ENCODE results near the gene TCF4.
A peak's percentile ranks its signal among the peaks of the same experiment; 100 is the strongest.
"Not testable (repeated sequence)": the region's sequence is repeated elsewhere in the genome, so short reads cannot be mapped to it uniquely, and the experiment has no call there.

Gene TCF4

GRCh38 chr18:55473560-55473959 lies 114.4 kb downstream of the TCF4 start:
- Histone ChIP-seq H3K9me3 (ENCODE audit: control insufficient read depth, insufficient read depth, low read length) (no peaks in the 10 kb centered on the region), H3K27ac (ENCODE audit: low read depth, low read length) (peak overlapping the region; percentile 5), H3K4me3 (ENCODE audit: low read depth, low read length) (no peak overlapping the region), H3K9ac (ENCODE audit: low read depth, low read length) (no peak overlapping the region), H3K27me3 (ENCODE audit: control insufficient read depth, insufficient read depth, low read length) (no peaks in the 10 kb centered on the region), H3K4me1 (ENCODE audit: control insufficient read depth, insufficient read depth, low read length) (peaks cover 32% of the 10 kb centered on the region), H3K36me3 (ENCODE audit: control insufficient read depth, insufficient read depth, low read length) (no peaks in the 10 kb centered on the region)

- Histone ChIP-seq H3K27me3 (ENCODE audit: control insufficient read depth, insufficient read depth, low read length) (no peaks in the 10 kb centered on the region), H3K27ac (ENCODE audit: low read depth, low read length) (no peak overlapping the region), H3K4me3 (ENCODE audit: low read depth, low read length) (no peak overlapping the region), H3K9me3 (ENCODE audit: control insufficient read depth, insufficient read depth, low read length) (no peaks in the 10 kb centered on the region), H3K9ac (ENCODE audit: low read depth, low read length) (no peak overlapping the region), H3K36me3 (ENCODE audit: control insufficient read depth, insufficient read depth, low read length) (no peaks in the 10 kb centered on the region), H3K4me1 (ENCODE audit: control insufficient read depth, insufficient read depth, low read length) (peaks cover 31% of the 10 kb centered on the region)
Observed at GRCh38 chr18:55473058-55473457, 114.9 kb downstream of the TCF4 start.

- H3K27ac ChIP-seq (ENCODE audit: low read depth, low read length): no peak overlapping the region
- no peaks in the 10 kb centered on the region for H3K27me3 ChIP-seq (ENCODE audit: control insufficient read depth, insufficient read depth, low read length)
- H3K4me3 ChIP-seq (ENCODE audit: low read depth, low read length): no peak overlapping the region
- no peaks in the 10 kb centered on the region for H3K36me3 ChIP-seq (ENCODE audit: control insufficient read depth, insufficient read depth, low read length)
- H3K9ac ChIP-seq (ENCODE audit: low read depth, low read length): no peak overlapping the region
- peaks cover 52% of the 10 kb centered on the region for H3K4me1 ChIP-seq (ENCODE audit: control insufficient read depth, insufficient read depth, low read length)
- H3K9me3 ChIP-seq (ENCODE audit: control insufficient read depth, insufficient read depth, low read length): no peaks in the 10 kb centered on the region
Observed at GRCh38 chr18:55470826-55471225, 117.2 kb downstream of the TCF4 start.

- H3K9me3 ChIP-seq (ENCODE audit: control insufficient read depth, insufficient read depth, low read length); H3K9ac ChIP-seq (ENCODE audit: low read depth, low read length); H3K4me3 ChIP-seq (ENCODE audit: low read depth, low read length); H3K27me3 ChIP-seq (ENCODE audit: control insufficient read depth, insufficient read depth, low read length); H3K27ac ChIP-seq (ENCODE audit: low read depth, low read length); H3K36me3 ChIP-seq (ENCODE audit: control insufficient read depth, insufficient read depth, low read length): not testable (repeated sequence)
- H3K4me1 ChIP-seq (ENCODE audit: control insufficient read depth, insufficient read depth, low read length): peaks cover 58% of the 10 kb centered on the region
Observed at GRCh38 chr18:55469134-55469533, 118.9 kb downstream of the TCF4 start.

DNA sequence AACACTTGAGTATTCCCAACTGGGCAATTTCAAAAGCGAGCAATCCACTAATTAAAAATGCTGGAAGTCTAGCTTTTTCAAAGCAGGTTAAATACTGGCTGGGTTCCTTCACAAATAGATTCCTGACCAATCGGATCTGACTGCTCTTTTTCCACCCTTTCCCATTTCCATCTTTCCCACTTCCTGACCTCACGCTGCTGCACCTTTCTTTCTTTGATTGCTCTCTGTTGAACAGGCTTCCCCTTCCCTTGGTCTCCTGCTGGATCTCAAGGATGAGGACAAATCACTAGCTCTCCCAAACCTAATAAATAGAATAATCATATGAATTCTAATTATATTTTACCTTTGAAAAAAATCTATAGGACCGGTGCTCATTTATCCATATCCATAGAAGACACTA lies 121.2 kb downstream of the TCF4 start:
- Histone ChIP-seq H3K4me3 (ENCODE audit: low read depth, low read length) (no peak overlapping the region), H3K4me1 (ENCODE audit: control insufficient read depth, insufficient read depth, low read length) (peaks cover 38% of the 10 kb centered on the region), H3K27me3 (ENCODE audit: control insufficient read depth, insufficient read depth, low read length) (no peaks in the 10 kb centered on the region), H3K36me3 (ENCODE audit: control insufficient read depth, insufficient read depth, low read length) (peaks cover 8% of the 10 kb centered on the region), H3K27ac (ENCODE audit: low read depth, low read length) (peak overlapping the region; percentile 43), H3K9me3 (ENCODE audit: control insufficient read depth, insufficient read depth, low read length) (no peaks in the 10 kb centered on the region), H3K9ac (ENCODE audit: low read depth, low read length) (no peak overlapping the region)

- Histone ChIP-seq H3K9ac (ENCODE audit: low read depth, low read length) (no peak overlapping the region), H3K36me3 (ENCODE audit: control insufficient read depth, insufficient read depth, low read length) (peaks cover 14% of the 10 kb centered on the region), H3K4me3 (ENCODE audit: low read depth, low read length) (no peak overlapping the region), H3K9me3 (ENCODE audit: control insufficient read depth, insufficient read depth, low read length) (no peaks in the 10 kb centered on the region), H3K4me1 (ENCODE audit: control insufficient read depth, insufficient read depth, low read length) (peaks cover 46% of the 10 kb centered on the region), H3K27ac (ENCODE audit: low read depth, low read length) (peak overlapping the region; percentile 9), H3K27me3 (ENCODE audit: control insufficient read depth, insufficient read depth, low read length) (no peaks in the 10 kb centered on the region)
Observed at GRCh38 chr18:55465313-55465712, 122.7 kb downstream of the TCF4 start.

GRCh38 chr18:55464581-55464980 lies 123.4 kb downstream of the TCF4 start:
- no peak overlapping the region for H3K9ac ChIP-seq (ENCODE audit: low read depth, low read length)
- peaks cover 18% of the 10 kb centered on the region for H3K36me3 ChIP-seq (ENCODE audit: control insufficient read depth, insufficient read depth, low read length)
- H3K27me3 ChIP-seq (ENCODE audit: control insufficient read depth, insufficient read depth, low read length): no peaks in the 10 kb centered on the region
- H3K27ac ChIP-seq (ENCODE audit: low read depth, low read length): no peak overlapping the region
- no peaks in the 10 kb centered on the region for H3K9me3 ChIP-seq (ENCODE audit: control insufficient read depth, insufficient read depth, low read length)
- peaks cover 46% of the 10 kb centered on the region for H3K4me1 ChIP-seq (ENCODE audit: control insufficient read depth, insufficient read depth, low read length)
- H3K4me3 ChIP-seq (ENCODE audit: low read depth, low read length): no peak overlapping the region

GRCh38 chr18:55462652-55463051 lies 125.3 kb downstream of the TCF4 start:
- peaks cover 43% of the 10 kb centered on the region for H3K4me1 ChIP-seq (ENCODE audit: control insufficient read depth, insufficient read depth, low read length)
- H3K27me3 ChIP-seq (ENCODE audit: control insufficient read depth, insufficient read depth, low read length): no peaks in the 10 kb centered on the region
- H3K36me3 ChIP-seq (ENCODE audit: control insufficient read depth, insufficient read depth, low read length): peaks cover 20% of the 10 kb centered on the region
- no peak overlapping the region for H3K27ac ChIP-seq (ENCODE audit: low read depth, low read length)
- no peak overlapping the region for H3K9ac ChIP-seq (ENCODE audit: low read depth, low read length)
- H3K4me3 ChIP-seq (ENCODE audit: low read depth, low read length): no peak overlapping the region
- no peaks in the 10 kb centered on the region for H3K9me3 ChIP-seq (ENCODE audit: control insufficient read depth, insufficient read depth, low read length)

DNA sequence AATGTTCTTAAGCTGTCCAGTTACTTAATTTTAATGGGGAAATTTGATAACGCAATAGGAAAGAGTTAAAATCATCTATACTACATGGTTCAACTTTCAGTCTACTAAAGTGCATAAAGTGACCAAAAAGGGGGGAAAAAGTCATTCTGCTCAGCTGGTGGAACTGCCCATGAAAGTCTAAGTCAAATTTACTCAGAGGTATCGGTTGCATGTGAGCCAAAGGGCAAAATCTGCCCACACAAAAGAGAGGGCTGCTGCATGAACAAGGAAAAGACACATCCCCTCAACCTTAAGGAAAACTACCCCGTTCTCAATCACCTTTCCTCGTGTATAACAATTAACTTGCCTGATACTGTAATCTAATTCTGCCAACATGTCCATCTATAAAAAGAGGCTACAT lies 126.1 kb downstream of the TCF4 start:
- Histone ChIP-seq H3K36me3 (ENCODE audit: control insufficient read depth, insufficient read depth, low read length) (peaks cover 20% of the 10 kb centered on the region), H3K4me3 (ENCODE audit: low read depth, low read length) (no peak overlapping the region), H3K9me3 (ENCODE audit: control insufficient read depth, insufficient read depth, low read length) (no peaks in the 10 kb centered on the region), H3K4me1 (ENCODE audit: control insufficient read depth, insufficient read depth, low read length) (peaks cover 38% of the 10 kb centered on the region), H3K9ac (ENCODE audit: low read depth, low read length) (no peak overlapping the region), H3K27me3 (ENCODE audit: control insufficient read depth, insufficient read depth, low read length) (no peaks in the 10 kb centered on the region), H3K27ac (ENCODE audit: low read depth, low read length) (no peak overlapping the region)

DNA sequence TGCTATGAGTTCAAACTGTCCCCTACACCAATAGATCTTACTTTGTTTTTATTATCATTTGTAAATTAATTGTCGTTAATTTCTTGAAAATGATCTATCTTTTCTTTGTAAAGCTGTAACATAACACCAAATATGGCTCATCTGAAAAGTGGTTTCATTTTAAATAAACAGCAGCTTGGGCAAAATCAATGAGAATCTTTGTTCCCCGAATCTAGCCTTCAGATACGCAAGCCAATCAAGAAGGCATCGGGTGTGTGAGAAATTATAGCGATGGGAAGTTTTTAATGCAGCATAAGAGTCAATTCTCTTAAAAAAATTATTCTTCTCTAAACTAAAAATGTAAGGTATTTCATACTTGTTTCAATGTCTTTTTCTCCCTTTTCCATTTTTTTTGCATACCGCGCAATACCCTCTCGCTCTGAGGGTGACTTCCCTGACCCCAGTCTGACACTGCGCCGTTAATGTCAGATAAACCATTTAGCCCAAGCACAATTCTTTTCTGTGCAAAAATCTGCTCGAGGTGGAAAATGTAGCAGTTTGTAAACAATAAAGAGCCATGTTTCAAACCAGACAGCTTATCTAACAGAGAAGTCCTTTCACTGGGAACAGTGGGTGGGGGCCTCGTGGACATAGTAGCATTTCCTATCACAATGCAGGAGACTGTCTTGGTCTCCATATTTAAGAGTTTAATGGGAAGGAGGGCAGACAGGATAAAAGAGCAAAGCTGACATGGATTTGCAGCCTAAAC lies 129.4 kb downstream of the TCF4 start:
- H3K36me3 ChIP-seq (ENCODE audit: control insufficient read depth, insufficient read depth, low read length): peaks cover 20% of the 10 kb centered on the region
- no peaks in the 10 kb centered on the region for H3K9me3 ChIP-seq (ENCODE audit: control insufficient read depth, insufficient read depth, low read length)
- peak overlapping the region; percentile 6 for H3K27ac ChIP-seq (ENCODE audit: low read depth, low read length)
- no peak overlapping the region for H3K4me3 ChIP-seq (ENCODE audit: low read depth, low read length)
- H3K27me3 ChIP-seq (ENCODE audit: control insufficient read depth, insufficient read depth, low read length): no peaks in the 10 kb centered on the region
- H3K9ac ChIP-seq (ENCODE audit: low read depth, low read length): no peak overlapping the region
- H3K4me1 ChIP-seq (ENCODE audit: control insufficient read depth, insufficient read depth, low read length): peaks cover 36% of the 10 kb centered on the region

DNA sequence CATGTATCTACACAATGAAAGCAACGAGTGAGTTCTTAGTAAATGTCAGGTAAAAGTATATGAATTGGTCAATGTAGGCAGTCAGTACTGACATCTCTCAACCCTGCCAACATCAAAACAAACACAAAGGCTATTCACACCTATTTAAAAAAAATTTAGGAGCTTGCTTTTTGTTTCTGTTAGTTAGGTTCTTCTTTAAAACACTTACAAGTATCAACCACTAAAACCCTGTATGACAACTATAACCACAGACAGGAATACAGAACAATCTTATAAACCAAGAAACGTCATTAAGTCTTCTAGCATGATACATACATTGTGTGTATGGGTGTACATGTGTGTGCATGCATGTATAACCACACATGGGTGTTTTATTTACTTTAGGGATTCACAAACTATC lies 131.0 kb downstream of the TCF4 start:
- Histone ChIP-seq H3K9me3 (ENCODE audit: control insufficient read depth, insufficient read depth, low read length) (no peaks in the 10 kb centered on the region), H3K9ac (ENCODE audit: low read depth, low read length) (no peak overlapping the region), H3K4me3 (ENCODE audit: low read depth, low read length) (no peak overlapping the region), H3K4me1 (ENCODE audit: control insufficient read depth, insufficient read depth, low read length) (peaks cover 36% of the 10 kb centered on the region), H3K36me3 (ENCODE audit: control insufficient read depth, insufficient read depth, low read length) (peaks cover 12% of the 10 kb centered on the region), H3K27me3 (ENCODE audit: control insufficient read depth, insufficient read depth, low read length) (no peaks in the 10 kb centered on the region), H3K27ac (ENCODE audit: low read depth, low read length) (no peak overlapping the region)
